Liver (tissue), 3 donors: ENCODE measurements around the gene NPPB.

Experiments
- CTCF ChIP-seq: fragments of 150-350 bp; IDR thresholded peaks from 2 replicates; pipeline ENCODE4 v1.5.1; 2017; ENCODE audit warnings: improper control_type of control experiment, low read depth, low read length; ENCODE audit not compliant: missing input control
- FOXA1 ChIP-seq: IDR thresholded peaks from 2 replicates; pipeline ENCODE4 v1.6.1; 2016; ENCODE audit warnings: antibody characterized with exemption
- FOXA2 ChIP-seq: IDR thresholded peaks from 2 replicates; pipeline ENCODE4 v1.6.1; 2016; ENCODE audit warnings: antibody characterized with exemption
- HNF4G ChIP-seq: IDR thresholded peaks from 2 replicates; pipeline ENCODE4 v1.6.1; 2016; ENCODE audit warnings: antibody characterized with exemption
- JUND ChIP-seq, 2 donors: IDR thresholded peaks; 2 replicates each; pipeline ENCODE4 v1.6.1; 2016; ENCODE audit warnings: antibody characterized with exemption in 2 of 2
- MAX ChIP-seq: IDR thresholded peaks from 2 replicates; pipeline ENCODE4 v1.6.1; 2016; ENCODE audit warnings: antibody characterized with exemption
- RAD21 ChIP-seq, 2 donors: IDR thresholded peaks; 2 replicates each; pipeline ENCODE4 v1.6.1; 2016; ENCODE audit warnings: antibody characterized with exemption in 2 of 2, mild to moderate bottlenecking in 2 of 2
- RXRA ChIP-seq, 2 donors: IDR thresholded peaks; 2 replicates each; pipeline ENCODE4 v1.6.1; 2017 to 2018; ENCODE audit warnings: antibody characterized with exemption in 2 of 2, mild to moderate bottlenecking in 1 of 2
- SP1 ChIP-seq: IDR thresholded peaks from 2 replicates; pipeline ENCODE4 v1.6.1; 2018; ENCODE audit warnings: antibody characterized with exemption, mild to moderate bottlenecking
- TAF1 ChIP-seq: conservative IDR thresholded peaks from 2 replicates; pipeline ENCODE4 v1.6.1; 2016; ENCODE audit warnings: antibody characterized with exemption, mild to moderate bottlenecking
- donor health status: healthy.
- donor health status: healthy.

GRCh38 chr1:11826946-11827345 lies 31.8 kb downstream of the NPPB start:
- TF ChIP-seq CTCF (no peak), FOXA1 (no peak), RAD21 (IDR thresholded peaks at IDR 0.05) (no peak), TAF1 (no peak), HNF4G (no peak), MAX (no peak), RXRA (IDR thresholded peaks at IDR 0.05) (no peak), SP1 (no peak), JUND (IDR thresholded peaks at IDR 0.05) (no peak), FOXA2 (no peak)
